Endodermal cell (in vitro differentiated cells): ENCODE data around the gene AP5B1. TPM values are rescaled to one million over a fixed set of nuclear protein-coding genes. Genes with fewer than 3 reads are reported as not detected.

Source experiments
- DNase-seq: peaks from one replicate; pipeline ENCODE4 v3.0.0-alpha.2; 2017
- H3K27ac ChIP-seq: 2 replicates; pipeline ENCODE4 v1.5.1; 2013; ENCODE audit warnings: mild to moderate bottlenecking, low read depth, low read length, moderate library complexity
- H3K27me3 ChIP-seq: 2 replicates; pipeline ENCODE4 v1.6.1; 2013; ENCODE audit warnings: mild to moderate bottlenecking, low read length, moderate library complexity; ENCODE audit not compliant: insufficient read depth, control insufficient read depth, poor library complexity, severe bottlenecking
- H3K36me3 ChIP-seq: 2 replicates; pipeline ENCODE4 v1.7.0; 2013; ENCODE audit warnings: mild to moderate bottlenecking, low read length, moderate library complexity; ENCODE audit not compliant: control insufficient read depth, insufficient read depth
- H3K4me1 ChIP-seq: one replicate; pipeline ENCODE4 v1.7.0; 2013; ENCODE audit warnings: low read length; ENCODE audit not compliant: control insufficient read depth, insufficient read depth
- H3K4me3 ChIP-seq: 2 replicates; pipeline ENCODE4 v1.5.1; 2013; ENCODE audit warnings: mild to moderate bottlenecking, low read length, moderate library complexity
- H3K9ac ChIP-seq: 2 replicates; pipeline ENCODE4 v1.6.1; 2013; ENCODE audit warnings: mild to moderate bottlenecking, low read length, moderate library complexity; ENCODE audit not compliant: poor library complexity, severe bottlenecking; ENCODE audit errors: extremely low read depth
- H3K9me3 ChIP-seq: 2 replicates; pipeline ENCODE4 v1.6.1; 2013; ENCODE audit warnings: mild to moderate bottlenecking, low read length, moderate library complexity; ENCODE audit not compliant: control insufficient read depth
- H3K27ac Mint-ChIP-seq: 2 replicates; pipeline ENCODE4 v1.8.0; 2020; ENCODE audit warnings: mixed read lengths
- H3K27me3 Mint-ChIP-seq: 2 replicates; pipeline ENCODE4 v1.8.0; 2021; ENCODE audit warnings: mild to moderate bottlenecking, mixed read lengths; ENCODE audit not compliant: insufficient read depth
- H3K36me3 Mint-ChIP-seq: 2 replicates; pipeline ENCODE4 v1.8.0; 2020; ENCODE audit warnings: low read depth, mixed read lengths
- H3K4me1 Mint-ChIP-seq: 2 replicates; pipeline ENCODE4 v1.8.0; 2020; ENCODE audit warnings: mixed read lengths
- H3K4me3 Mint-ChIP-seq: 2 replicates; pipeline ENCODE4 v1.8.0; 2020; ENCODE audit warnings: mild to moderate bottlenecking, moderate library complexity, mixed read lengths
- H3K9me3 Mint-ChIP-seq: 2 replicates; pipeline ENCODE4 v1.8.0; 2020; ENCODE audit warnings: mild to moderate bottlenecking, mixed read lengths
- CTCF ChIP-seq: fragments of 200-600 bp; sonication (generic); conservative IDR thresholded peaks from 2 replicates; pipeline ENCODE4 v1.5.0; 2021; ENCODE audit warnings: antibody characterized with exemption, mild to moderate bottlenecking
- WGBS, 2 experiments: methylation state at CpG; one replicate each; pipeline versions ENCODE4 v1.1.5 to v1.1.7; 2013; ENCODE audit warnings: missing lambda C conversion rate in 2 of 2, mixed read lengths in 1 of 2; ENCODE audit not compliant: insufficient coverage in 1 of 2, insufficient read length in 1 of 2; 5-methylcytosine and 5-hydroxymethylcytosine counted together
- total RNA-seq, 2 donors: library from RNA; stranded (reverse); fragmentation: NEBNext Ultra II Directional in 1 of 2; extraction: Animal tissue kit (Norgen Biotek cat#: 25700) in 1 of 2; gene quantifications; 2 replicates in 1 of 2; 3 replicates in 1 of 2; pipeline ENCODE4 v1.2.1, GENCODE V29; 2021

AP5B1 gene
- total RNA-seq, 2 donors from 2014 or later, result 17.8 to 29.9 TPM

DNA sequence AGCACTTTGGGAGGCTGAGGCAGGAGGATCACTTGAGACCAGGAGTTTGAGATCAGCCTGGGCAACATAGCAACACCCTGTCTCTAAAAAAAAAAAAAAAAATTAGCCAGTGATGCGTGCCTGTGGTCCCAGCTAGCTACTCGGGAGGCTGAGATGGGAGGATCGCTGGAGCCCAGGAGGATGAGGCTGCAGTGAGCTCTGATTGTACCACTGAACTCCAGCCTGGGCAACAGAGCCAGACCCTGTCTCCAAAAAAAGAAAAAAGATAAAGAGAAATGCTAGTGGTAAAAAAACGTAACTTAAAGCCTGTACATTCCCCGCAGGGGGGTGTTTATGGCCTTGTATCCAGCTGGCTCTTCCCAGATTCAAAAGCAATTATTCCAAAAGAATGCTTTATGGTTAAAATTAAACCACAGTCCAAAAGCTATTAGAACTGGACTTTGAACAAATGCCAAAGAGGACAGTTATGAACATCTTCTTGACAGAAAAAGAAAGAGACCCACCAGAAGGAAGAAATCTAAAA lies 36.6 kb upstream of the AP5B1 start:
- H3K9ac ChIP-seq, result peak overlapping the region; percentile 53
- Mint-ChIP-seq H3K36me3 (no peaks in the 10 kb centered on the region), H3K9me3 (no peaks in the 10 kb centered on the region), H3K4me1 (peaks cover 10% of the 10 kb centered on the region), H3K27me3 (peaks cover 12% of the 10 kb centered on the region), H3K4me3 (peak overlapping the region; percentile 55), H3K27ac (no peak overlapping the region)
- H3K4me1 ChIP-seq, result no peaks in the 10 kb centered on the region
- no peak overlapping the region for H3K27ac ChIP-seq
- whole genome bisulfite sequencing, 2 experiments, result 84 to 85% methylated on average over 3 to 5 of the region's 5 CpGs
- H3K9me3 ChIP-seq, result no peaks in the 10 kb centered on the region
- H3K27me3 ChIP-seq, result peaks cover 15% of the 10 kb centered on the region
- DNase-seq, result no peak
- peak overlapping the region; percentile 86 for H3K4me3 ChIP-seq
- H3K36me3 ChIP-seq, result no peaks in the 10 kb centered on the region
- no peak for TF ChIP-seq CTCF

- no peak overlapping the region for H3K27ac Mint-ChIP-seq
- no peak for DNase-seq
- Histone ChIP-seq H3K4me3 (no peak overlapping the region), H3K27ac (no peak overlapping the region), H3K9ac (no peak overlapping the region), H3K36me3 (no peaks in the 10 kb centered on the region), H3K27me3 (peaks cover 15% of the 10 kb centered on the region), H3K4me1 (no peaks in the 10 kb centered on the region), H3K9me3 (no peaks in the 10 kb centered on the region)
- WGBS, 2 experiments, result 90 to 96% methylated on average over 2 to 3 of the region's 3 CpGs
- H3K4me3 Mint-ChIP-seq, result peak overlapping the region; percentile 55
- peaks cover 10% of the 10 kb centered on the region for H3K4me1 Mint-ChIP-seq
- H3K36me3 Mint-ChIP-seq, result no peaks in the 10 kb centered on the region
- H3K9me3 Mint-ChIP-seq, result no peaks in the 10 kb centered on the region
- peaks cover 19% of the 10 kb centered on the region for H3K27me3 Mint-ChIP-seq
- no peak for TF ChIP-seq CTCF
Measured at GRCh38 chr11:65816696-65817095, 35.9 kb upstream of the AP5B1 start.

- no peak for TF ChIP-seq CTCF
- peaks cover 23% of the 10 kb centered on the region for H3K27me3 Mint-ChIP-seq
- no peak overlapping the region for H3K27ac ChIP-seq
Measured at GRCh38 chr11:65814986-65815565, 34.3 kb upstream of the AP5B1 start.

More at GRCh38 chr11:65814986-65815565, 34.3 kb upstream of the AP5B1 start:
- no peak overlapping the region for H3K4me3 Mint-ChIP-seq
- DNase-seq, result no peak
- no peak overlapping the region for H3K9ac ChIP-seq
- no peaks in the 10 kb centered on the region for H3K9me3 ChIP-seq
- H3K27me3 ChIP-seq, result peaks cover 15% of the 10 kb centered on the region
- H3K36me3 Mint-ChIP-seq, result no peaks in the 10 kb centered on the region
- no peaks in the 10 kb centered on the region for H3K4me1 ChIP-seq
- no peak overlapping the region for H3K4me3 ChIP-seq
- peaks cover 10% of the 10 kb centered on the region for H3K4me1 Mint-ChIP-seq
- WGBS, 2 experiments, result 90 to 92% methylated on average over 14 to 16 of the region's 16 CpGs
- no peaks in the 10 kb centered on the region for H3K36me3 ChIP-seq
- no peak overlapping the region for H3K27ac Mint-ChIP-seq
- no peaks in the 10 kb centered on the region for H3K9me3 Mint-ChIP-seq
